ENCODE data around the gene SGTB. TPM values are rescaled to one million over a fixed set of nuclear protein-coding genes. Genes with fewer than 3 reads are reported as not detected.
"Not testable (repeated sequence)": the region's sequence is repeated elsewhere in the genome, so short reads cannot be mapped to it uniquely, and the experiment has no call there.

Gene SGTB
- total RNA-seq, 1 donor from 2014 or later = 6.9 TPM

GRCh38 chr5:65624571-65625555, 97.0 kb downstream of the SGTB start, which contains the start of the genes SHLD3 and TRAPPC13:
TSS of gene SHLD3 (plus strand) at chr5:65625027. CDS start at chr5:65629588, 4,561 bp downstream.
TSS of gene TRAPPC13 (plus strand) at chr5:65625027. CDS start at chr5:65625061, 34 bp downstream.
- Histone ChIP-seq H3K4me1 (peaks cover 0 to 21% of the 10 kb centered on the region in 2 donors), H3K36me3 (peaks cover 0 to 6% of the 10 kb centered on the region in 2 donors)
- intact Hi-C loops (cut with DNase I) = loop anchor here (1.0 to 2.0 kb wide), 4 partner anchors 62 to 520 kb away; partner anchors contain the start of genes CENPK, NLN, PPWD1 and SGTB

GRCh38 chr5:65624025-65624570, 97.8 kb downstream of the SGTB start, which contains the start of gene TRIM23:
TSS of gene TRIM23 (minus strand) at chr5:65624333. CDS start at chr5:65624274, 59 bp downstream.
- H3K27me3 ChIP-seq = no peaks in the 10 kb centered on the region
- intact Hi-C loops (cut with DNase I) = loop anchor here (2.0 kb wide), 3 partner anchors 61 to 521 kb away; partner anchors contain the start of genes CENPK, NLN, PPWD1 and SGTB
- peak within 1 kb of the TSS; percentile 85 to 86 for H3K4me3 ChIP-seq
- no peaks in the 10 kb centered on the region for H3K9me3 ChIP-seq
- peak; percentile 80 to 95 for DNase-seq (ENCODE audit: low spot score in 2 of 2)
- H3K36me3 ChIP-seq = no peaks in the 10 kb centered on the region
- H3K27ac ChIP-seq = peak within 1 kb of the TSS; percentile 80 to 83
- no peak for TF ChIP-seq CTCF (IDR thresholded peaks at IDR 0.05)
- H3K4me1 ChIP-seq = peaks cover 0 to 21% of the 10 kb centered on the region in 2 donors

More at GRCh38 chr5:65624571-65625555, 97.0 kb downstream of the SGTB start, which contains the start of the genes SHLD3 and TRAPPC13:
- peak in 1 of 3 experiments; percentile 6 for TF ChIP-seq CTCF (IDR thresholded peaks at IDR 0.05)
- H3K9me3 ChIP-seq = no peaks in the 10 kb centered on the region
- H3K4me3 ChIP-seq = peak within 1 kb of the TSS; percentile 85 to 86
- peak; percentile 47 to 92 for DNase-seq (ENCODE audit: low spot score in 2 of 2)
- peak within 1 kb of the TSS; percentile 80 to 83 for H3K27ac ChIP-seq
- no peaks in the 10 kb centered on the region for H3K27me3 ChIP-seq

- peak overlapping the region; percentile 85 to 86 for H3K4me3 ChIP-seq
- H3K27ac ChIP-seq = peak overlapping the region; percentile 80 to 83
- H3K9me3 ChIP-seq = no peaks in the 10 kb centered on the region
- H3K27me3 ChIP-seq = no peaks in the 10 kb centered on the region
- no peak for TF ChIP-seq CTCF (IDR thresholded peaks at IDR 0.05)
- peaks cover 0 to 21% of the 10 kb centered on the region in 2 donors for H3K4me1 ChIP-seq
- intact Hi-C loops (cut with DNase I) = no loop called here
- no peak for DNase-seq (ENCODE audit: low spot score in 2 of 2)
- H3K36me3 ChIP-seq = no peaks in the 10 kb centered on the region
Measured at GRCh38 chr5:65623482-65623881, 98.4 kb downstream of the SGTB start.

- peaks cover 0 to 21% of the 10 kb centered on the region in 2 donors for H3K4me1 ChIP-seq
- intact Hi-C loops (cut with DNase I); H3K36me3 ChIP-seq; H3K27me3 ChIP-seq; H3K27ac ChIP-seq; H3K4me3 ChIP-seq; H3K9me3 ChIP-seq; DNase-seq (ENCODE audit: low spot score in 2 of 2): not testable (repeated sequence)
Measured at GRCh38 chr5:65621961-65622360, 99.9 kb downstream of the SGTB start.

GRCh38 chr5:65620021-65620420, 101.9 kb downstream of the SGTB start:
- no peak for TF ChIP-seq CTCF (IDR thresholded peaks at IDR 0.05)
- H3K9me3 ChIP-seq = no peaks in the 10 kb centered on the region
- H3K36me3 ChIP-seq = peaks cover 9 to 16% of the 10 kb centered on the region in 2 donors
- H3K27me3 ChIP-seq = no peaks in the 10 kb centered on the region
- no peak overlapping the region for H3K27ac ChIP-seq
- H3K4me3 ChIP-seq = no peak overlapping the region
- intact Hi-C loops (cut with DNase I) = no loop called here
- no peak for DNase-seq (ENCODE audit: low spot score in 2 of 2)
- H3K4me1 ChIP-seq = peaks cover 0 to 13% of the 10 kb centered on the region in 2 donors

Other genes with a start within 250 kb of the SGTB start
- 8.9 TPM for gene ADAMTS6, start 240.2 kb downstream of the SGTB start, total RNA-seq
- gene CENPK, start 158.9 kb downstream of the SGTB start, total RNA-seq = 5.2 TPM
- 28.6 TPM for gene PPWD1, start 158.8 kb downstream of the SGTB start, total RNA-seq
- gene TRIM23, start 97.8 kb downstream of the SGTB start, total RNA-seq = 2.4 TPM
- gene SHLD3, start 97.1 kb downstream of the SGTB start, total RNA-seq = not detected
- 7.6 TPM for gene TRAPPC13, start 97.1 kb downstream of the SGTB start, total RNA-seq
- 4.7 TPM for gene NLN, start 96 bp upstream of the SGTB start, total RNA-seq
- gene ERBIN, start 204.5 kb upstream of the SGTB start, total RNA-seq = 12.0 TPM